K562 (cell line): ENCODE results near the gene HLTF. TPM values are rescaled to one million over a fixed set of nuclear protein-coding genes. Genes with fewer than 3 reads are reported as not detected.

Experiments
- CBFA2T2 ChIP-seq: fragments of 450-650 bp; conservative IDR thresholded peaks from 2 replicates; pipeline ENCODE4 v1.6.1; 2017; ENCODE audit warnings: mild to moderate bottlenecking
- CBX1 ChIP-seq: sonication (generic); IDR thresholded peaks from 2 replicates; pipeline ENCODE4 v1.6.1; 2016; ENCODE audit warnings: antibody characterized with exemption, low read depth, mild to moderate bottlenecking
- CHD4 ChIP-seq: fragments of 200-600 bp; sonication (generic); IDR thresholded peaks from 3 replicates; pipeline ENCODE4 v1.6.1; 2012; ENCODE audit warnings: low read depth, mild to moderate bottlenecking, mixed read lengths, low read length, inconsistent platforms; ENCODE audit not compliant: insufficient read depth, insufficient replicate concordance, poor library complexity, severe bottlenecking
- FOSL1 ChIP-seq: fragments of 200-800 bp; sonication (Bioruptor generic); conservative IDR thresholded peaks from 2 replicates; pipeline ENCODE4 v1.6.1; 2016; ENCODE audit warnings: missing genetic modification characterization, missing compliant biosample characterization
- FOXK2 ChIP-seq, 2 experiments: fragments of 450-650 bp; IDR thresholded peaks in 1 of 2; conservative IDR thresholded peaks in 1 of 2; 2 replicates each; pipeline ENCODE4 v1.6.1; 2016; ENCODE audit warnings: low read depth in 2 of 2, mild to moderate bottlenecking in 1 of 2
- GATAD2A ChIP-seq: fragments of 450-650 bp; IDR thresholded peaks from 2 replicates; pipeline ENCODE4 v1.6.1; 2017
- MAFK ChIP-seq: IDR thresholded peaks from 2 replicates; pipeline ENCODE4 v1.6.1; 2011; ENCODE audit warnings: low read length, improper control_type of control experiment
- MECOM ChIP-seq: fragments of 250-450 bp; sonication (Bioruptor Pico); IDR thresholded peaks from 2 replicates; pipeline ENCODE4 v1.8.0; 2022; ENCODE audit warnings: inconsistent platforms
- MED1 ChIP-seq: sonication (generic); formaldehyde crosslinking; IDR thresholded peaks from 2 replicates; pipeline ENCODE4 v1.8.1; 2023; ENCODE audit warnings: missing genetic modification reagents, borderline replicate concordance
- MEF2A ChIP-seq: IDR thresholded peaks from 2 replicates; pipeline ENCODE4 v1.6.1; 2011; ENCODE audit warnings: low read depth, mild to moderate bottlenecking, low read length, moderate library complexity; ENCODE audit not compliant: control insufficient read depth
- MYBL2 ChIP-seq, 2 experiments: fragments of 450-650 bp in 1 of 2; sonication (generic) in 1 of 2; formaldehyde crosslinking in 1 of 2; IDR thresholded peaks; 2 replicates each; pipeline versions ENCODE4 v1.6.1 to v1.8.1; 2017 to 2022; ENCODE audit warnings: borderline replicate concordance in 1 of 2, inconsistent platforms in 1 of 2, low read depth in 1 of 2, mild to moderate bottlenecking in 1 of 2, missing genetic modification reagents in 1 of 2, moderate library complexity in 1 of 2
- NFIC ChIP-seq: fragments of 450-650 bp; IDR thresholded peaks from 2 replicates; pipeline ENCODE4 v1.6.1; 2017; ENCODE audit warnings: mild to moderate bottlenecking, inconsistent platforms
- NRF1 ChIP-seq, 2 experiments: fragments of 450-650 bp; IDR thresholded peaks in 1 of 2; conservative IDR thresholded peaks in 1 of 2; 2 replicates each; pipeline ENCODE4 v1.6.1; 2014; ENCODE audit warnings: mild to moderate bottlenecking in 2 of 2
- POLR3A ChIP-seq: IDR thresholded peaks from 2 replicates; pipeline ENCODE4 v1.6.1; 2011; ENCODE audit warnings: borderline replicate concordance, mild to moderate bottlenecking, moderate library complexity; ENCODE audit not compliant: insufficient read length, insufficient read depth; ENCODE audit errors: extremely low read depth
- RFX1 ChIP-seq: fragments of 450-650 bp; IDR thresholded peaks from 2 replicates; pipeline ENCODE4 v1.6.1; 2016; ENCODE audit warnings: mild to moderate bottlenecking, moderate library complexity
- SMAD1 ChIP-seq: fragments of 150-350 bp; IDR thresholded peaks from 2 replicates; pipeline ENCODE4 v1.6.1; 2014; ENCODE audit warnings: low read length, low read depth; ENCODE audit not compliant: partially characterized antibody
- TAF7 ChIP-seq: fragments of 450-650 bp; IDR thresholded peaks from 2 replicates; pipeline ENCODE4 v1.6.1; 2016; ENCODE audit warnings: missing genetic modification characterization, missing compliant biosample characterization
- TCF3 ChIP-seq: sonication (generic); formaldehyde crosslinking; IDR thresholded peaks from 2 replicates; pipeline ENCODE4 v1.4.0; 2020; ENCODE audit warnings: mild to moderate bottlenecking, missing genetic modification reagents
- TEAD1 ChIP-seq, 2 experiments: fragments of 450-650 bp in 1 of 2; sonication (generic) in 1 of 2; formaldehyde crosslinking; IDR thresholded peaks; 2 replicates each; pipeline versions ENCODE4 v1.4.0 to v1.8.0; 2020 to 2022; ENCODE audit warnings: mild to moderate bottlenecking in 2 of 2, missing genetic modification reagents in 1 of 2
- YBX1 ChIP-seq: fragments of 450-650 bp; IDR thresholded peaks from 2 replicates; pipeline ENCODE4 v1.7.1; 2016; ENCODE audit warnings: mild to moderate bottlenecking
- ZFP1 ChIP-seq: fragments of 450-650 bp; formaldehyde crosslinking; IDR thresholded peaks from 2 replicates; pipeline ENCODE4 v1.4.0; 2020; ENCODE audit warnings: mild to moderate bottlenecking, mixed read lengths
- ZNF282 ChIP-seq: sonication (generic); formaldehyde crosslinking; IDR thresholded peaks from 2 replicates; pipeline ENCODE4 v1.8.1; 2023; ENCODE audit warnings: missing genetic modification reagents
- ZNF584 ChIP-seq: fragments of 200-800 bp; sonication (Bioruptor generic); IDR thresholded peaks from 2 replicates; pipeline ENCODE4 v1.6.1; 2016; ENCODE audit warnings: low read depth, mild to moderate bottlenecking, missing genetic modification characterization, missing compliant biosample characterization
- ZNF75A ChIP-seq: fragments of 450-650 bp; formaldehyde crosslinking; IDR thresholded peaks from 2 replicates; pipeline ENCODE4 v1.4.0; 2020; ENCODE audit warnings: mild to moderate bottlenecking
- polyA plus RNA-seq, 8 experiments: library from polyadenylated mRNA; depleted of rRNA in 4 of 8; stranded (reverse) in 5 of 8; unstranded in 3 of 8; fragments of >200 nt; fragmentation: Nextera tagmentation in 2 of 8; fragmentation: Illumina TruSeq in 1 of 8; extraction: Ambion mirVana in 2 of 8; extraction: Trizol in 1 of 8; gene quantifications; 2 replicates each; pipeline versions ENCODE4 v1.2.1 to v1.2.3, GENCODE V29; 2011 to 2014; ENCODE audit warnings: inconsistent platforms in 1 of 8, missing spikeins in 1 of 8
- total RNA-seq, 7 experiments: library from RNA; depleted of rRNA in 6 of 7; stranded (reverse); fragments of >200 nt in 6 of 7; fragmentation: Illumina TruSeq in 2 of 7; extraction: Trizol in 2 of 7; gene quantifications; 2 replicates each; pipeline versions ENCODE4 v1.2.1 to v1.2.3, GENCODE V29; 2011 to 2021; ENCODE audit warnings: low replicate concordance in 1 of 7
- TF ChIP-seq, protein P1 (sequence below): fragments of 250-450 bp; sonication (Bioruptor Pico); IDR thresholded peaks from 2 replicates; pipeline ENCODE4 v1.8.0; 2021; ENCODE audit warnings: mild to moderate bottlenecking, moderate library complexity
- TF ChIP-seq, protein P2 (sequence below): IDR thresholded peaks from 2 replicates; pipeline ENCODE4 v1.6.1; 2016; ENCODE audit warnings: missing genetic modification characterization, missing compliant biosample characterization
- TF ChIP-seq, protein P3 (sequence below): fragments of 200-800 bp; sonication (Bioruptor generic); IDR thresholded peaks from 2 replicates; pipeline ENCODE4 v1.6.1; 2017; ENCODE audit warnings: missing genetic modification characterization, missing compliant biosample characterization

The HLTF gene
- total and polyA plus RNA-seq, 9 of the 15 experiments (the other 6 are each of a cell fraction or from before 2014, with no cell fraction given): 35.1 to 82.4 (median 50.4) TPM

DNA sequence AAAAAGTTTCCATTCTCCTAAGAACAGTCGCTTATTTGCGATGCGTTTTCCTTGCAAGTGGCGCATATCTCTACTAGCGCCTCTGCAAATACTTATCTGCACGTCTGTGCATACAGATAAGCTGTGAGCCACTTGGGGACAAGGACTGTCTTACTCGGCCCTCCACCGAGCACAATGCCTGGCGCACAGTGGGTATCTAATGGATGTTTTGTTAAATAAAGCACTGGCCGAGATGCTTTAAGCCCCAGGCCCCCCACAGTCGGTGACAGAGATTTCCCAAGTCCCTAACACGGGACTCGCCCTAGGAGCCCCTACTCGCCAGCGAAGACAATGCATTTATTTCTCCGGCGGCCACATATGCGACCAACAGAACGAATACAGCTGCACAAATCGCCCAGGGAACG, 503 bp downstream of the HLTF start (continued):
- TF ChIP-seq, protein P1, sequence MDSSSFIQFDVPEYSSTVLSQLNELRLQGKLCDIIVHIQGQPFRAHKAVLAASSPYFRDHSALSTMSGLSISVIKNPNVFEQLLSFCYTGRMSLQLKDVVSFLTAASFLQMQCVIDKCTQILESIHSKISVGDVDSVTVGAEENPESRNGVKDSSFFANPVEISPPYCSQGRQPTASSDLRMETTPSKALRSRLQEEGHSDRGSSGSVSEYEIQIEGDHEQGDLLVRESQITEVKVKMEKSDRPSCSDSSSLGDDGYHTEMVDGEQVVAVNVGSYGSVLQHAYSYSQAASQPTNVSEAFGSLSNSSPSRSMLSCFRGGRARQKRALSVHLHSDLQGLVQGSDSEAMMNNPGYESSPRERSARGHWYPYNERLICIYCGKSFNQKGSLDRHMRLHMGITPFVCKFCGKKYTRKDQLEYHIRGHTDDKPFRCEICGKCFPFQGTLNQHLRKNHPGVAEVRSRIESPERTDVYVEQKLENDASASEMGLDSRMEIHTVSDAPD (CRISPR knock-in tag): no peak
- peak; percentile 83 for TF ChIP-seq CBFA2T2
- peak; percentile 78; the same call in 1 of the 2 replicates for TF ChIP-seq GATAD2A
- no peak for TF ChIP-seq CHD4
- TF ChIP-seq, protein P2, sequence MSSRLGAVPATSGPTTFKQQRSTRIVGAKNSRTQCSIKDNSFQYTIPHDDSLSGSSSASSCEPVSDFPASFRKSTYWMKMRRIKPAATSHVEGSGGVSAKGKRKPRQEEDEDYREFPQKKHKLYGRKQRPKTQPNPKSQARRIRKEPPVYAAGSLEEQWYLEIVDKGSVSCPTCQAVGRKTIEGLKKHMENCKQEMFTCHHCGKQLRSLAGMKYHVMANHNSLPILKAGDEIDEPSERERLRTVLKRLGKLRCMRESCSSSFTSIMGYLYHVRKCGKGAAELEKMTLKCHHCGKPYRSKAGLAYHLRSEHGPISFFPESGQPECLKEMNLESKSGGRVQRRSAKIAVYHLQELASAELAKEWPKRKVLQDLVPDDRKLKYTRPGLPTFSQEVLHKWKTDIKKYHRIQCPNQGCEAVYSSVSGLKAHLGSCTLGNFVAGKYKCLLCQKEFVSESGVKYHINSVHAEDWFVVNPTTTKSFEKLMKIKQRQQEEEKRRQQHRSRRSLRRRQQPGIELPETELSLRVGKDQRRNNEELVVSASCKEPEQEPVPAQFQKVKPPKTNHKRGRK (tag): no peak
- TF ChIP-seq TEAD1 (CRISPR knock-in tag; IDR thresholded peaks at IDR 0.05): peak; percentile 29 to 39; a peak in 2 of 4 replicates
- TF ChIP-seq MECOM (CRISPR knock-in tag): no peak
- peak; percentile 52 for TF ChIP-seq FOSL1
- TF ChIP-seq ZFP1 (CRISPR knock-in tag): no peak
- TF ChIP-seq SMAD1: peak; percentile 49
- peak; percentile 85; the same call in 1 of the 2 replicates for TF ChIP-seq NFIC
- peak; percentile 94 for TF ChIP-seq TCF3 (CRISPR knock-in tag)
- 0 out of 2 replicates have a peak, but pooled peaks have one; percentile 15 for TF ChIP-seq ZNF584
- TF ChIP-seq, protein P3, sequence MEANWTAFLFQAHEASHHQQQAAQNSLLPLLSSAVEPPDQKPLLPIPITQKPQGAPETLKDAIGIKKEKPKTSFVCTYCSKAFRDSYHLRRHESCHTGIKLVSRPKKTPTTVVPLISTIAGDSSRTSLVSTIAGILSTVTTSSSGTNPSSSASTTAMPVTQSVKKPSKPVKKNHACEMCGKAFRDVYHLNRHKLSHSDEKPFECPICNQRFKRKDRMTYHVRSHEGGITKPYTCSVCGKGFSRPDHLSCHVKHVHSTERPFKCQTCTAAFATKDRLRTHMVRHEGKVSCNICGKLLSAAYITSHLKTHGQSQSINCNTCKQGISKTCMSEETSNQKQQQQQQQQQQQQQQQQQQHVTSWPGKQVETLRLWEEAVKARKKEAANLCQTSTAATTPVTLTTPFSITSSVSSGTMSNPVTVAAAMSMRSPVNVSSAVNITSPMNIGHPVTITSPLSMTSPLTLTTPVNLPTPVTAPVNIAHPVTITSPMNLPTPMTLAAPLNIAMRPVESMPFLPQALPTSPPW: no peak
- no peak for TF ChIP-seq MAFK
- TF ChIP-seq MED1: no peak
- no peak for TF ChIP-seq RFX1
- no peak for TF ChIP-seq POLR3A
- 0 out of 4 replicates have a peak, but pooled peaks of 1 of the 2 experiments have one; percentile 37 for TF ChIP-seq FOXK2 (conservative IDR thresholded peaks at IDR 0.05 in 1 of 2, IDR thresholded peaks at IDR 0.05 in 1 of 2; ENCODE audit: low read depth in 2 of 2)
- peak; percentile 28 for TF ChIP-seq TAF7
- TF ChIP-seq MYBL2 (IDR thresholded peaks at IDR 0.05; ENCODE audit: low read depth): no peak
- TF ChIP-seq MYBL2 (CRISPR knock-in tag; IDR thresholded peaks at IDR 0.05; ENCODE audit: borderline replicate concordance): no peak
- TF ChIP-seq ZNF282 (CRISPR knock-in tag): no peak
- TF ChIP-seq ZNF75A (CRISPR knock-in tag): no peak
- TF ChIP-seq NRF1 (conservative IDR thresholded peaks at IDR 0.05 in 1 of 2, IDR thresholded peaks at IDR 0.05 in 1 of 2): peak; percentile 71 to 75
- TF ChIP-seq YBX1: no peak
- no peak for TF ChIP-seq CBX1
- no peak for TF ChIP-seq MEF2A
